ENCODE data around the gene EMP1.

EMP1 gene

GRCh38 chr12:13268581-13268980 lies 72.1 kb downstream of the EMP1 start:
- no peak overlapping the region for H3K27ac Mint-ChIP-seq (ENCODE audit: low read depth)
- DNase-seq (ENCODE audit: low spot score in 2 of 2), result no peak
- H3K27me3 Mint-ChIP-seq, result peaks cover 22% of the 10 kb centered on the region
- H3K9me3 Mint-ChIP-seq, result no peaks in the 10 kb centered on the region
- no peaks in the 10 kb centered on the region for H3K4me1 Mint-ChIP-seq
- H3K4me3 Mint-ChIP-seq, result no peak overlapping the region
- ATAC-seq (replicated peaks; ENCODE audit: extremely low read depth, poor library complexity, severe bottlenecking), result no peak
- H3K36me3 Mint-ChIP-seq (ENCODE audit: insufficient read depth), result no peaks in the 10 kb centered on the region

Data from central memory CD8-positive, alpha-beta T cell (primary cell).